ENCODE results near the gene LHCGR.
"Not testable (repeated sequence)": the region's sequence is repeated elsewhere in the genome, so short reads cannot be mapped to it uniquely, and the experiment has no call there.

Gene LHCGR

DNA sequence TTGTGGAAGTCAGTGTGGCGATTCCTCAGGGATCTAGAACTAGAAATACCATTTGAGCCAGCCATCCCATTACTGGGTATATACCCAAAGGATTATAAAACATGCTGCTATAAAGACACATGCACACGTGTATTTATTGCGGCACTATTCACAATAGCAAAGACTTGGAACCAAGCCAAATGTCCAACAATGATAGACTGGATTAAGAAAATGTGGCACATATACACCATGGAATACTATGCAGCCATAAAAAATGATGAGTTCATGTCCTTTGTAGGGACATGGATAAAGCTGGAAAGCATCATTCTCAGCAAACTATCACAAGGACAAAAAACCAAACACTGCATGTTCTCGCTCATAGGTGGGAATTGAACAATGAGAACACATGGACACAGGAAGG is 16.3 kb downstream of the LHCGR start:
- not testable (repeated sequence) for DNase-seq (ENCODE audit: low read depth)

DNA sequence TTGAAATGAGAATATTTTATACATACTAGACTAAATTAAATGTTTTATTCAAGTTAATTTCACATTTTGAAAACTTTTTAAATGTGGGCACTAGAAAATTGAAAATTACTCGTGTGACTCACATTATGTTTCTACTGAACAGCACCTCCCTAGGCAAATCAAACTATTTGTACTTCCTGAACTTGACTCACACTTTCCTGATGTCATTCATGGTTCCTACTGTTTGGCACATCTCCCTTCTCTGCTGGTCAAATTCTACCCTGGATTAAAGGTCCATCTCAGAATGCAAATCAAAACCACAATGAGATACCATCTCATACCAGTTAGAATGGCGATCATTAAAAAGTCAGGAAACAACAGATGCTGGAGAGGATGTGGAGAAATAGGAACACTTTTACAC is 16.7 kb downstream of the LHCGR start:
- peak; percentile 71 for DNase-seq (ENCODE audit: low read depth)

GRCh38 chr2:48736251-48736650 is 19.3 kb downstream of the LHCGR start:
- DNase-seq (ENCODE audit: low read depth) = no peak

GRCh38 chr2:48734576-48735303 is 20.8 kb downstream of the LHCGR start:
- no peak for DNase-seq (ENCODE audit: low read depth)

GRCh38 chr2:48733067-48733503 is 22.4 kb downstream of the LHCGR start:
- no peak for DNase-seq (ENCODE audit: low read depth)

DNA sequence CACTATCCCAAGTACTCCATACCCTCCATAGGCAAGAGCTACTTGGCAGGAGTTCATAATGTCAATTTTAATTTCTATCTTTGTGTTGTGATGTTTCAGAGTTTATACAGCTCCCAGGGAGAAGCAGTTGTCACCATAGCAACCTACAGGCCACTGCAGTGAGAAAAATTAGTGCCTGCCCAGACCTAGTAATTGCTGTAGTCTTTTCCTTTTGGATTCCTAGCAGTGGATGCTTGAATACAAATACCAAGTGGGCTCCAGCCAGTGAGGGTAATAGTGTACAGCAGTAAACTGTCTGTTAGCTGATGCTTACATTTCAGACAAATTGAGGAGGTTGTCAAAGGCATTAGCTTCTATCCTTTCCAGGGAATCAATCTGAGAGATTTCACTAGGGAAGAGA is 26.7 kb downstream of the LHCGR start:
- no peak for DNase-seq (ENCODE audit: low read depth)

- no peak for DNase-seq (ENCODE audit: low read depth)
Measured at GRCh38 chr2:48728295-48728694, 27.2 kb downstream of the LHCGR start.

DNA sequence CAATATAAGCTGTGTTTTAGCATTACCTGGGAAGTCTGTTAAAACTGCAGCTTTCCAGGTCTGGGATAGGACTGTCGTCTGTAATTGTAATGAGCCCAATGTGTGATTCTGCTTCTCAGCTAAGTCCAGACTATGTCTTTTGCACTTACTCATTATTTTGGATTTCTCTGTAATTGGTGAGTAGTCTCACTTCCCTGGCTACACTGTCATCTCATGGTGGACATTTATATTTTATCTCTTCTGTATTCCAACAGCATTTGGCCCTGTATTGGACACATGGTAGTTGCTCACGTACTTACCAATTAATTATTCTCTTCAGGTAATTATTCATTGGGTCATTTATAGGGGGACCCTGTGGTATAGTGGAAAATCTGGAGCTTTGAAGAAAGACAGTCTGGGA is 28.0 kb downstream of the LHCGR start:
- DNase-seq (ENCODE audit: low read depth) = peak; percentile 55

GRCh38 chr2:48725696-48726494 is 29.6 kb downstream of the LHCGR start:
- no peak for DNase-seq (ENCODE audit: low read depth)

- DNase-seq (ENCODE audit: low read depth) = no peak
Measured at GRCh38 chr2:48724278-48724677, 31.2 kb downstream of the LHCGR start.

- DNase-seq (ENCODE audit: low read depth) = peak; percentile 94
Measured at GRCh38 chr2:48723129-48723528, 32.4 kb downstream of the LHCGR start.

GRCh38 chr2:48722391-48722790 is 33.1 kb downstream of the LHCGR start:
- no peak for DNase-seq (ENCODE audit: low read depth)

GRCh38 chr2:48721158-48721557 is 34.4 kb downstream of the LHCGR start:
- no peak for DNase-seq (ENCODE audit: low read depth)

DNA sequence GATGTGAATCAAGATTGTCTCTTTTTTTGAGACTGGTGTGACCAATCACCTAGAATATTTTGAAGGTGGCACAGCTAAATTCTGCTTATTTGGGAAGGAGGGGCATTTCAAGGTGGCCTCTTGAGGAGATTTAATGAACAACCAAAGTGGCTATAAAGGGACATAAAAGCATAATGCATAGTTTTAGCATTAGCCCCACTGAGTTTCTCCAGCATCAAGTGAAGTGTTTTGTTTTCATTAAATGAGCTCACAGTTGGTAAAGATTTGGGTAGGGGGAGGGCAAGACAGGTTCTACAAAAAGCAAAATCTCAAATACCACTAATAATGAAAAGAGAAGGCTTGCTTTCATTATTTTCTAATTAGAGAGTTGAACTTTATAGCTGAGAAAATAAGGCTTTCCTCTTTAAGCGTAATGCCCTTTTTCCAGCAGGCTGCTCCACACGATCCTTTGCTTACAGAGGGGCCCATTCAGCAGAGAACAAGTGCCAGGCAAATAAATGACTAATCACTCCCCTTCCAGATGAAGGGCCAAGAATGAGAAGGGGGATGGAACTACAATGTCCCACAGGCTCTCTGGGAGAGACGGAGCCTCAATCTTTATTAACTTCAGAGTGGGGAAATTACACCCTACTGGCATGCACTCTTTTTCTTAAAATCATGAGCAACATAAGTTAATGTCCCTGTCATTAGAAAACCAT is 35.9 kb downstream of the LHCGR start:
- no peak for DNase-seq (ENCODE audit: low read depth)

DNA sequence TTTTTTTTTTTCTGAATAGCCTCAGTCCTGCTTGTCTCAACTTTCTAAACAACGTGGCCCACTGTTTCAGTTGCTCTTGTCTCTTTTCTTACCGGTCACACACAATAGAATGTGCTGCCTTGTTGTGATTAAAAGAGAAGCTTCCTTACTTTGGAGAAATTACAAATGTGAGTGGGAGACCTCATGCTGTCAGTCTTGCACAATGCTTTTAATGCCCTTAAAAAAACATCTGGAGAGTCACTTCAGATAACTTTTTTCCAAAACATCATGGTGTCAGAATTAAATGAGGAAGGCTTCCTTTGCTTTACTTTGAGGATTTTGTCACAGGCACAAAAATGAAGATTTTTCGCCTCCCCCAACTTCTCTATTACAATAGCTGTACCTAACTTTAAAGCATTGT is 37.7 kb downstream of the LHCGR start:
- DNase-seq (ENCODE audit: low read depth) = no peak

DNA sequence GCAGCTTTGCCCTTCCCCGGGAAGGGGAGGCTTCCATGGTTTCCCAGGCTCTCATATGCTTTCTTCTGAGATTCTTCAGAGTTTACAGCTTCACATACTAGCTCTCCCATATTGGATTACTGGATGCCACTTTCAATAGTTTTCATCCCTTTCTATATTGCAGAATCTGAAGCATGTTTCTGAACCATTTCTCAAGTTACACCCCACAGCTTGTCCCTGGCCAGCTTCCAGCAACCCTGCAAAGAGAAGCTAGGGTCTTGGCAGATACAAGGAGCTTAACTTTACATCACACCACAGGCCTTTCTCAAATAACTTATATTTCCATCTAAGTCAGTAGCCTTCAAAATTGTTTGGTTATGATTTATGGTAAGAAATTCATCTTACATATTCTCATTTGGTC is 39.6 kb downstream of the LHCGR start:
- peak; percentile 86 for DNase-seq (ENCODE audit: low read depth)

- DNase-seq (ENCODE audit: low read depth) = peak; percentile 90
Measured at GRCh38 chr2:48715042-48715899, 40.3 kb downstream of the LHCGR start.

DNA sequence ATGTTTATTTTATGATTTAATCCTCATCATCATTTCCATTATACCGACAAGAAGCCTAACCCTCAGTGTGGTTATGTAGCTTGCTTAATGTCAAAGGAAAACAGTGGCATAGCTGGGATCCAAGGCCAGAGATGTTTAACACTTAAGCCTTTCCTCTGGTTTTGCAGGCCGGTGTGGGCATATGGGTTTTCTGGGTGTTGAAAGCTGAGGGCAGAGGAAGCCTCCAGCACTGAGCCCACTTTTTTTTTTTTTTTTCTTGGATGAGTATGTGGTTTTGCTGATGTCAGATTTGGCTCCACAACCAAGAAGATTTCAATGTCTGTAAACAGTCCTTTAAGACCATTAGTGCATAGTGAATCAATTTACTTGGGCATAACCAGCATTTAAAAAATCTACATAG is 41.3 kb downstream of the LHCGR start:
- peak; percentile 73 for DNase-seq (ENCODE audit: low read depth)

- DNase-seq (ENCODE audit: low read depth) = no peak
Measured at GRCh38 chr2:48713647-48714046, 41.9 kb downstream of the LHCGR start.

GRCh38 chr2:48712151-48712550 is 43.4 kb downstream of the LHCGR start:
- no peak for DNase-seq (ENCODE audit: low read depth)

DNA sequence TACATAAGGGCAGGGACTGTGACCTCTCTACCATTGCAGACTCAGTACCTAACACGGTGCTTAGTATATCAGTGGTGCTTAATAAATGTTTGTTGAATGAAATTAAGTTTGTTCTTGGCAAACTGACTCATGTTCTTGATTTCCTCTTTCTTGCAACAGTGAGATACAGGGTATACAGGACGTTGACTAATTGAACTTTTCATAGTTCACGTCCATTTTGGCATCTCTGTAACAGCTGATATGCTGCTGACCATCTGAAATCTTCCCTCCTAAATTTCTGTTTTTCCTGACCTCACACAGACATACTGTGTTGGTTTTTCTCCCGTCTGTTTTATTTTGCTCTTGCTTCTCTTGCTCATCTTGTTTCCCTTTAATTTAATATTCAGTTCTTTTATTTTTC is 44.2 kb downstream of the LHCGR start:
- peak; percentile 51 for DNase-seq (ENCODE audit: low read depth)

Data from iris pigment epithelial cell (primary cell).